ENCODE data around the gene FEN1. TPM values are rescaled to one million over a fixed set of nuclear protein-coding genes. Genes with fewer than 3 reads are reported as not detected.

FEN1 gene
- total and polyA plus RNA-seq, 2 donors (not counting 1 experiment from before 2014, with no cell fraction given): 3.8 to 14.0 TPM

GRCh38 chr11:61754534-61755482 is 37.9 kb upstream of the FEN1 start:
- Histone ChIP-seq H3K9ac (ENCODE audit: insufficient read depth, low read length) (no peak overlapping the region), H3K36me3 (ENCODE audit: control insufficient read depth, insufficient read depth, low read length) (no peaks in the 10 kb centered on the region), H3K27ac (ENCODE audit: insufficient read depth, low read length) (no peak overlapping the region), H3K4me2 (ENCODE audit: extremely low read depth, insufficient read depth, low read length) (no peak overlapping the region), H3K79me2 (ENCODE audit: control insufficient read depth, insufficient read depth, low read length) (no peaks in the 10 kb centered on the region), H2AFZ (ENCODE audit: low read length) (no peak overlapping the region), H3K4me3 (replicated peaks in 1 of 4; ENCODE audit: control extremely low read depth in 1 of 4, insufficient read depth in 1 of 4, low read depth in 3 of 4, low read length in 4 of 4) (no peak overlapping the region), H3K4me1 (ENCODE audit: control insufficient read depth, extremely low read depth, insufficient read depth, low read length) (peaks cover 3% of the 10 kb centered on the region), H4K20me1 (ENCODE audit: control insufficient read depth, extremely low read depth, insufficient read depth, low read length) (no peaks in the 10 kb centered on the region), H3K9me3 (ENCODE audit: control insufficient read depth, insufficient read depth, low read depth, low read length) (no peaks in the 10 kb centered on the region), H3K27me3 (ENCODE audit: control insufficient read depth, insufficient read depth, low read length) (peaks cover 13% of the 10 kb centered on the region)
- DNase-seq (ENCODE audit: low read depth in 2 of 2): peak; percentile 15 to 81
- no peak for TF ChIP-seq EZH2 (IDR thresholded peaks at IDR 0.05; ENCODE audit: low read length, missing control alignments)

- H3K9me3 ChIP-seq (ENCODE audit: control insufficient read depth, insufficient read depth, low read depth, low read length): no peaks in the 10 kb centered on the region
- H2AFZ ChIP-seq (ENCODE audit: low read length): no peak overlapping the region
- peaks cover 3% of the 10 kb centered on the region for H3K4me1 ChIP-seq (ENCODE audit: control insufficient read depth, extremely low read depth, insufficient read depth, low read length)
- H3K27ac ChIP-seq (ENCODE audit: insufficient read depth, low read length): no peak overlapping the region
- H3K27me3 ChIP-seq (ENCODE audit: control insufficient read depth, insufficient read depth, low read length): peaks cover 13% of the 10 kb centered on the region
- H3K36me3 ChIP-seq (ENCODE audit: control insufficient read depth, insufficient read depth, low read length): no peaks in the 10 kb centered on the region
- no peak overlapping the region for H3K4me3 ChIP-seq (replicated peaks in 1 of 4; ENCODE audit: control extremely low read depth in 1 of 4, insufficient read depth in 1 of 4, low read depth in 3 of 4, low read length in 4 of 4)
- no peak for DNase-seq (ENCODE audit: low read depth in 2 of 2)
- no peak overlapping the region for H3K4me2 ChIP-seq (ENCODE audit: extremely low read depth, insufficient read depth, low read length)
- H4K20me1 ChIP-seq (ENCODE audit: control insufficient read depth, extremely low read depth, insufficient read depth, low read length): no peaks in the 10 kb centered on the region
- no peaks in the 10 kb centered on the region for H3K79me2 ChIP-seq (ENCODE audit: control insufficient read depth, insufficient read depth, low read length)
- H3K9ac ChIP-seq (ENCODE audit: insufficient read depth, low read length): no peak overlapping the region
- TF ChIP-seq CTCF (conservative IDR thresholded peaks at IDR 0.05 in 1 of 2, IDR thresholded peaks at IDR 0.05 in 1 of 2; ENCODE audit: low read depth in 1 of 2, low read length in 2 of 2) (no peak), EZH2 (IDR thresholded peaks at IDR 0.05; ENCODE audit: low read length, missing control alignments) (no peak)
Observed at GRCh38 chr11:61756147-61756451, 36.6 kb upstream of the FEN1 start.

DNA sequence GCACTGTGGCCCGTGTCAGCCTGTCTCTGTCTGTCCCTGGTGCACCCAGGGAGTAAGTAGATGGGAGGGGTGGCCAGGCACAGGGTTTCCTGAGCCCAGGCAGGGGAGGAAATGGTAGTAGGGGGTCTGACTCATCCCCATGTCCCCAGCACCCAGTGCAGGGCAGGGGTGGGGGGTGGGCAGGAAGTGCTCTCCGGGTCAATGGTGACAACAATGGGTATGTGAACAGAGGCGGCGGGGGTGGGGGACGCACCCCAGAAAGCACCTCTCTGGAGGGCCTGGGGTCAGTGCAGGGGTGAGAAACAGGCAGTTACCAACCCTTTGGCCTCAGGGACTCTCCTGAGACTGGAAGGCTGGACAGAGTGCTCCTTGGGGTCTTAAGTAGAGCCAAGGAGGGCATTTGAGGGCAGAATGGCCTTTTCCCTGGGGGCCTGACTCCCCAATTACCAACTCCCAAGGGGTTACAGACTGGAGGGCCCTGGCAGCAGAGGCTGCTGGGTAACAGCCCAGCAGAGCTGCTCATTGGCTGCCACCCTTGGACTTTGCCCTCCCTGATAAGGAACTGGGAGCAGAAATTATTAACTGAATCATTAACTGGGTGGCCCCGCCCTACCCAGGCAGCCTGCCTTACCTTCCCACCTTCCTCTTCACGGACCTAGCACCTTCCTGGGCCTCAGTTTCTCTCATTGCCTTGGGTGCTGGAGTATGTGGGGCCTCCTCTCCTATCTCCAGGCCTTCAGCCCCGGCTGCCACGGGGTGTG is 36.1 kb upstream of the FEN1 start:
- H2AFZ ChIP-seq (ENCODE audit: low read length): no peak overlapping the region
- H3K27ac ChIP-seq (ENCODE audit: insufficient read depth, low read length): no peak overlapping the region
- DNase-seq (ENCODE audit: low read depth in 2 of 2): peak; percentile 17 to 46
- H3K4me1 ChIP-seq (ENCODE audit: control insufficient read depth, extremely low read depth, insufficient read depth, low read length): peaks cover 3% of the 10 kb centered on the region
- H3K36me3 ChIP-seq (ENCODE audit: control insufficient read depth, insufficient read depth, low read length): no peaks in the 10 kb centered on the region
- no peak overlapping the region for H3K4me3 ChIP-seq (replicated peaks in 1 of 4; ENCODE audit: control extremely low read depth in 1 of 4, insufficient read depth in 1 of 4, low read depth in 3 of 4, low read length in 4 of 4)
- H3K79me2 ChIP-seq (ENCODE audit: control insufficient read depth, insufficient read depth, low read length): no peaks in the 10 kb centered on the region
- H3K27me3 ChIP-seq (ENCODE audit: control insufficient read depth, insufficient read depth, low read length): peaks cover 13% of the 10 kb centered on the region
- no peak overlapping the region for H3K9ac ChIP-seq (ENCODE audit: insufficient read depth, low read length)
- no peak overlapping the region for H3K4me2 ChIP-seq (ENCODE audit: extremely low read depth, insufficient read depth, low read length)
- H4K20me1 ChIP-seq (ENCODE audit: control insufficient read depth, extremely low read depth, insufficient read depth, low read length): no peaks in the 10 kb centered on the region
- H3K9me3 ChIP-seq (ENCODE audit: control insufficient read depth, insufficient read depth, low read depth, low read length): no peaks in the 10 kb centered on the region
- no peak for TF ChIP-seq CTCF (conservative IDR thresholded peaks at IDR 0.05 in 1 of 2, IDR thresholded peaks at IDR 0.05 in 1 of 2; ENCODE audit: low read depth in 1 of 2, low read length in 2 of 2)
- TF ChIP-seq EZH2 (IDR thresholded peaks at IDR 0.05; ENCODE audit: low read length, missing control alignments): no peak

Measured in fibroblast of lung (primary cell).